ENCODE data around the gene SLC22A23.

The SLC22A23 gene

GRCh38 chr6:3283641-3284435 lies 173.0 kb downstream of the SLC22A23 start:
- H3K4me3 ChIP-seq (ENCODE audit: low read depth, low read length): no peak overlapping the region
- no peak for TF ChIP-seq CTCF (IDR thresholded peaks at IDR 0.05; ENCODE audit: insufficient read depth, low read length, missing control alignments)
- CTCF ChIA-PET: interaction anchor here (11.7 kb wide), 1 partner anchor 445 kb away, joined by 263 read pairs; no protein-coding TSS in a partner anchor
- POLR2A ChIA-PET: no interaction called here
- no peak for DNase-seq (ENCODE audit: low read depth, low spot score)

GRCh38 chr6:3283241-3283640 lies 173.6 kb downstream of the SLC22A23 start:
- no peak for DNase-seq (ENCODE audit: low read depth, low spot score)
- TF ChIP-seq CTCF (IDR thresholded peaks at IDR 0.05; ENCODE audit: insufficient read depth, low read length, missing control alignments): no peak
- POLR2A ChIA-PET: no interaction called here
- CTCF ChIA-PET: interaction anchor here (11.7 kb wide), 1 partner anchor 446 kb away, joined by 263 read pairs; no protein-coding TSS in a partner anchor
- no peak overlapping the region for H3K4me3 ChIP-seq (ENCODE audit: low read depth, low read length)

- no peak for DNase-seq (ENCODE audit: low read depth, low spot score)
- TF ChIP-seq CTCF (IDR thresholded peaks at IDR 0.05; ENCODE audit: insufficient read depth, low read length, missing control alignments): no peak
- no peak overlapping the region for H3K4me3 ChIP-seq (ENCODE audit: low read depth, low read length)
- POLR2A ChIA-PET: interaction anchor here (0.5 to 1.0 kb wide), 3 partner anchors 31 to 741 kb away, joined by 3 to 4 read pairs (median 3); no protein-coding TSS in a partner anchor
- CTCF ChIA-PET: interaction anchor here (0.8 to 11.7 kb wide), 16 partner anchors 9 to 726 kb away, joined by 3 to 263 read pairs (median 8); no protein-coding TSS in a partner anchor
These were observed 174.2 kb downstream of the SLC22A23 start for GRCh38 chr6:3282476-3283236.

GRCh38 chr6:3281631-3282475 lies 175.0 kb downstream of the SLC22A23 start:
- CTCF ChIA-PET: interaction anchor here (0.6 to 11.7 kb wide), 26 partner anchors 8 to 727 kb away, joined by 3 to 263 read pairs (median 4); no protein-coding TSS in a partner anchor
- TF ChIP-seq CTCF (IDR thresholded peaks at IDR 0.05; ENCODE audit: insufficient read depth, low read length, missing control alignments): no peak
- no peak overlapping the region for H3K4me3 ChIP-seq (ENCODE audit: low read depth, low read length)
- DNase-seq (ENCODE audit: low read depth, low spot score): peak; percentile 37
- POLR2A ChIA-PET: interaction anchor here (0.5 to 1.0 kb wide), 3 partner anchors 30 to 742 kb away, joined by 3 to 4 read pairs (median 3); no protein-coding TSS in a partner anchor

GRCh38 chr6:3280866-3281465 lies 175.9 kb downstream of the SLC22A23 start:
- no peak for DNase-seq (ENCODE audit: low read depth, low spot score)
- POLR2A ChIA-PET: no interaction called here
- CTCF ChIA-PET: interaction anchor here (0.9 to 11.7 kb wide), 23 partner anchors 9 to 728 kb away, joined by 3 to 263 read pairs (median 5); no protein-coding TSS in a partner anchor
- no peak overlapping the region for H3K4me3 ChIP-seq (ENCODE audit: low read depth, low read length)
- TF ChIP-seq CTCF (IDR thresholded peaks at IDR 0.05; ENCODE audit: insufficient read depth, low read length, missing control alignments): no peak
